NCI-H1694 treated with DMSO at 0.1 percent for 48 hours (cell line): ENCODE results near the gene SPATS2.
A peak's percentile ranks its signal among the peaks of the same experiment; 100 is the strongest.

Source experiments
- DNase-seq: peaks from one replicate; lab custom pipeline; 2025; lab: John Stamatoyannopoulos, UW

The SPATS2 gene

GRCh38 chr12:49556391-49557186 is 189.3 kb downstream of the SPATS2 start:
- DNase-seq: no peak

- DNase-seq: no peak
These were observed 190.1 kb downstream of the SPATS2 start for GRCh38 chr12:49557187-49557916.

GRCh38 chr12:49557917-49558215 is 190.6 kb downstream of the SPATS2 start:
- DNase-seq: peak; percentile 0

GRCh38 chr12:49558526-49558925 is 191.3 kb downstream of the SPATS2 start:
- no peak for DNase-seq

GRCh38 chr12:49559011-49559675 is 191.9 kb downstream of the SPATS2 start:
- DNase-seq: no peak

GRCh38 chr12:49560695-49561094 is 193.4 kb downstream of the SPATS2 start:
- no peak for DNase-seq

GRCh38 chr12:49562233-49562632 is 195.0 kb downstream of the SPATS2 start:
- no peak for DNase-seq

GRCh38 chr12:49562831-49563230 is 195.6 kb downstream of the SPATS2 start:
- no peak for DNase-seq

- DNase-seq: no peak
These were observed 196.9 kb downstream of the SPATS2 start for GRCh38 chr12:49563951-49564685.

- DNase-seq: no peak
These were observed 197.6 kb downstream of the SPATS2 start for GRCh38 chr12:49564686-49565405.

GRCh38 chr12:49565406-49566265 is 198.4 kb downstream of the SPATS2 start:
- no peak for DNase-seq

GRCh38 chr12:49566361-49566760 is 199.1 kb downstream of the SPATS2 start:
- no peak for DNase-seq

GRCh38 chr12:49567302-49567610 is 200.0 kb downstream of the SPATS2 start:
- DNase-seq: no peak

- peak; percentile 81 for DNase-seq
These were observed 200.6 kb downstream of the SPATS2 start, which contains the start of gene MCRS1 for GRCh38 chr12:49567611-49568441. TSS of gene MCRS1 (minus strand) at chr12:49568142. CDS start at chr12:49566731, 1,411 bp downstream.

- DNase-seq: peak; percentile 1
These were observed 201.3 kb downstream of the SPATS2 start for GRCh38 chr12:49568442-49569162.
